Suprapubic skin (tissue), 4 donors: ENCODE measurements around the gene RUNX2. TPM values are rescaled to one million over a fixed set of nuclear protein-coding genes. Genes with fewer than 3 reads are reported as not detected.

Experiments used
- DNase-seq, 2 donors: peaks; one replicate each; pipeline ENCODE4 v3.0.0-alpha.2; 2019; ENCODE audit warnings: low spot score in 2 of 2
- H3K27ac ChIP-seq: fragments of 200-600 bp; sonication (generic); one replicate; pipeline ENCODE4 v1.5.1; 2019
- H3K27me3 ChIP-seq: fragments of 200-600 bp; sonication (generic); one replicate; pipeline ENCODE4 v1.5.1; 2019
- H3K36me3 ChIP-seq: fragments of 200-600 bp; sonication (generic); one replicate; pipeline ENCODE4 v1.5.1; 2019
- H3K4me1 ChIP-seq: fragments of 200-600 bp; sonication (generic); one replicate; pipeline ENCODE4 v1.5.1; 2019
- H3K4me3 ChIP-seq: fragments of 200-600 bp; sonication (generic); one replicate; pipeline ENCODE4 v1.5.1; 2019; ENCODE audit warnings: mild to moderate bottlenecking
- H3K9me3 ChIP-seq: fragments of 200-600 bp; sonication (generic); one replicate; pipeline ENCODE4 v1.5.1; 2019
- EP300 ChIP-seq: sonication (generic); formaldehyde crosslinking; IDR thresholded peaks from one replicate; pipeline ENCODE4 v1.6.1; 2017; ENCODE audit warnings: antibody characterized with exemption
- POLR2A ChIP-seq, 2 donors: fragments of 450-650 bp; IDR thresholded peaks; one replicate each; pipeline ENCODE4 v1.6.1; 2017; ENCODE audit warnings: antibody characterized with exemption in 2 of 2, mild to moderate bottlenecking in 2 of 2, moderate library complexity in 2 of 2
- POLR2AphosphoS5 ChIP-seq, 3 donors: sonication (generic); formaldehyde crosslinking; IDR thresholded peaks; one replicate each; pipeline ENCODE4 v1.6.1; 2017; ENCODE audit warnings: antibody characterized with exemption in 3 of 3
- WGBS: methylation state at CpG from one replicate; pipeline ENCODE4 v1.1.5; 2018; 5-methylcytosine and 5-hydroxymethylcytosine counted together
- total RNA-seq, 4 donors: library from RNA; depleted of rRNA; stranded (reverse); fragments of >200 nt; gene quantifications; one replicate each; pipeline ENCODE4 v1.1.0, GENCODE V29; 2016
- TF ChIP-seq, protein P1 (sequence below), 2 donors: fragments of 200-600 bp in 1 of 2; fragments of 450-650 bp in 1 of 2; sonication (generic) in 1 of 2; IDR thresholded peaks; one replicate each; pipeline ENCODE4 v1.5.1; 2016 to 2019; ENCODE audit warnings: antibody characterized with exemption in 2 of 2, mild to moderate bottlenecking in 1 of 2, moderate library complexity in 1 of 2

Gene RUNX2
- total RNA-seq, 4 donors from 2014 or later, result 2.6 to 5.9 (median 3.1) TPM

GRCh38 chr6:45613656-45614055 lies 285.5 kb downstream of the RUNX2 start:
- Histone ChIP-seq H3K9me3 (no peaks in the 10 kb centered on the region), H3K36me3 (no peaks in the 10 kb centered on the region), H3K27ac (no peak overlapping the region), H3K27me3 (no peaks in the 10 kb centered on the region), H3K4me3 (no peak overlapping the region), H3K4me1 (peaks cover 21% of the 10 kb centered on the region)
- 11% methylated on average over 9 of the region's 9 CpGs for WGBS
- DNase-seq, result no peak
- no peak for TF ChIP-seq POLR2AphosphoS5 (IDR thresholded peaks at IDR 0.05)
- no peak for TF ChIP-seq EP300
- TF ChIP-seq POLR2A (IDR thresholded peaks at IDR 0.05), result no peak
- TF ChIP-seq, protein P1, sequence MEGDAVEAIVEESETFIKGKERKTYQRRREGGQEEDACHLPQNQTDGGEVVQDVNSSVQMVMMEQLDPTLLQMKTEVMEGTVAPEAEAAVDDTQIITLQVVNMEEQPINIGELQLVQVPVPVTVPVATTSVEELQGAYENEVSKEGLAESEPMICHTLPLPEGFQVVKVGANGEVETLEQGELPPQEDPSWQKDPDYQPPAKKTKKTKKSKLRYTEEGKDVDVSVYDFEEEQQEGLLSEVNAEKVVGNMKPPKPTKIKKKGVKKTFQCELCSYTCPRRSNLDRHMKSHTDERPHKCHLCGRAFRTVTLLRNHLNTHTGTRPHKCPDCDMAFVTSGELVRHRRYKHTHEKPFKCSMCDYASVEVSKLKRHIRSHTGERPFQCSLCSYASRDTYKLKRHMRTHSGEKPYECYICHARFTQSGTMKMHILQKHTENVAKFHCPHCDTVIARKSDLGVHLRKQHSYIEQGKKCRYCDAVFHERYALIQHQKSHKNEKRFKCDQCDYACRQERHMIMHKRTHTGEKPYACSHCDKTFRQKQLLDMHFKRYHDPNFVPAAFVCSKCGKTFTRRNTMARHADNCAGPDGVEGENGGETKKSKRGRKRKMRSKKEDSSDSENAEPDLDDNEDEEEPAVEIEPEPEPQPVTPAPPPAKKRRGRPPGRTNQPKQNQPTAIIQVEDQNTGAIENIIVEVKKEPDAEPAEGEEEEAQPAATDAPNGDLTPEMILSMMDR (IDR thresholded peaks at IDR 0.05), result no peak

GRCh38 chr6:45614488-45615285 lies 286.6 kb downstream of the RUNX2 start:
- Histone ChIP-seq H3K4me3 (no peak overlapping the region), H3K4me1 (peaks cover 12% of the 10 kb centered on the region), H3K36me3 (no peaks in the 10 kb centered on the region), H3K27me3 (no peaks in the 10 kb centered on the region), H3K27ac (no peak overlapping the region), H3K9me3 (no peaks in the 10 kb centered on the region)
- TF ChIP-seq, protein P1 (IDR thresholded peaks at IDR 0.05), result no peak
- TF ChIP-seq POLR2A (IDR thresholded peaks at IDR 0.05) (no peak), POLR2AphosphoS5 (IDR thresholded peaks at IDR 0.05) (no peak), EP300 (no peak)
- WGBS, result 90% methylated on average over 4 of the region's 4 CpGs
- no peak for DNase-seq

- Histone ChIP-seq H3K36me3 (no peaks in the 10 kb centered on the region), H3K9me3 (no peaks in the 10 kb centered on the region), H3K4me3 (no peak overlapping the region), H3K4me1 (peaks cover 8% of the 10 kb centered on the region), H3K27me3 (no peaks in the 10 kb centered on the region), H3K27ac (no peak overlapping the region)
- WGBS, result 91% methylated on average over 1 of the region's 1 CpG
- TF ChIP-seq POLR2A (IDR thresholded peaks at IDR 0.05), result no peak
- TF ChIP-seq EP300, result no peak
- no peak for TF ChIP-seq POLR2AphosphoS5 (IDR thresholded peaks at IDR 0.05)
- TF ChIP-seq, protein P1 (IDR thresholded peaks at IDR 0.05), result no peak
- no peak for DNase-seq
These were observed 288.1 kb downstream of the RUNX2 start for GRCh38 chr6:45616209-45616608.

DNA sequence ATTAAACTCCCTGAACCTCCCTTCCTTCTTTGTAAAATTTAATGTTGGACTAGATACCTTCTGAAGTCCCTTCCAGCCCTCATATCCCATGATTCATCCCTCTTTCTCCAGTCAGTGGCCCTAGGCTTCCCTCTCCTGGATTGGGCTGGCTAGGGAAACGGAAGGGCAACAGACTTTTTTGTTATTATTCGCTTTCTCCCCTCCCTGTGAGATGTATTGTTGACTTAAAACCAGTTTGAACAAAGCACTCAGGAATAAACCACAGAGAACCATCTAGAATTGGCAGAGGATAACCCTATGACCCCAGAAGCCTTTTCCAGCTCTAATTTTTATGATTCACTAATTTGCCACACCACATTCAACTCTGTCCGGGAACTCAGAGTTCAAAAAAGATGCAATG lies 289.3 kb downstream of the RUNX2 start:
- H3K27me3 ChIP-seq, result no peaks in the 10 kb centered on the region
- WGBS, result 87% methylated on average over 3 of the region's 3 CpGs
- peaks cover 8% of the 10 kb centered on the region for H3K4me1 ChIP-seq
- TF ChIP-seq EP300, result no peak
- TF ChIP-seq POLR2A (IDR thresholded peaks at IDR 0.05), result no peak
- TF ChIP-seq POLR2AphosphoS5 (IDR thresholded peaks at IDR 0.05), result no peak
- TF ChIP-seq, protein P1 (IDR thresholded peaks at IDR 0.05), result no peak
- no peaks in the 10 kb centered on the region for H3K9me3 ChIP-seq
- H3K27ac ChIP-seq, result no peak overlapping the region
- H3K36me3 ChIP-seq, result no peaks in the 10 kb centered on the region
- DNase-seq, result no peak
- H3K4me3 ChIP-seq, result no peak overlapping the region

DNA sequence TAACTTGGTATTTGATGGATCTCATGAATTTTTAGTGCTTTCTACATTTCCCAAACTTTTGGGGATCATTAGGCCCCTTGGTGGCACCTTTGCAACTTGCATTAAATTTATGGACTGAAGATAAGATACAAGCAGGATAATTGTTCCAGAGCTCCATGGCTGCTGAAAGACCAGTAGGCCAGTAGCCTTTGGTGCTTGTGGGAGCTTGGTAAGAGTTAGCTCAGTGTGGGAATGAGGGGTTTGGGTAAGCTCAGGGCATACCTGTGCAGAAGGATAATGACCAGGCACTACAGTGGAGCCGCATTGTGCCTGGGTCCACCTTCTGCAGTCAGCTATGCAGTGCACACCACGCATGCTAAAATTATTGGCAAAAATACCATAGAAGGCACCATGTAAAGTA lies 290.1 kb downstream of the RUNX2 start:
- TF ChIP-seq POLR2AphosphoS5 (IDR thresholded peaks at IDR 0.05) (no peak), EP300 (no peak), POLR2A (IDR thresholded peaks at IDR 0.05) (no peak)
- TF ChIP-seq, protein P1 (IDR thresholded peaks at IDR 0.05), result no peak
- WGBS, result 89% methylated on average over 2 of the region's 2 CpGs

More for the DNA sequence above, 290.1 kb downstream of the RUNX2 start:
- H3K4me3 ChIP-seq, result no peak overlapping the region
- no peak for DNase-seq
- H3K9me3 ChIP-seq, result no peaks in the 10 kb centered on the region
- peaks cover 8% of the 10 kb centered on the region for H3K4me1 ChIP-seq
- H3K36me3 ChIP-seq, result no peaks in the 10 kb centered on the region
- no peak overlapping the region for H3K27ac ChIP-seq
- H3K27me3 ChIP-seq, result no peaks in the 10 kb centered on the region
